Loucy (cell line): ENCODE results near the gene MAP2K1.

Experiments
- CTCF ChIP-seq: fragments of 200-600 bp; sonication (generic); conservative IDR thresholded peaks from 2 replicates; pipeline ENCODE4 v1.5.1; 2014; ENCODE audit warnings: mild to moderate bottlenecking, antibody characterized with exemption, low read length
- EZH2phosphoT487 ChIP-seq: fragments of 200-600 bp; IDR thresholded peaks from 2 replicates; pipeline ENCODE4 v1.6.1; 2018; ENCODE audit warnings: antibody characterized with exemption, mild to moderate bottlenecking, moderate library complexity, borderline replicate concordance

GRCh38 chr15:66474963-66475362, 88.3 kb downstream of the MAP2K1 start:
- TF ChIP-seq CTCF = no peak
- no peak for TF ChIP-seq EZH2phosphoT487
